HG02852 (cell line): ENCODE data around the gene YIPF3.
A peak's percentile ranks its signal among the peaks of the same experiment; 100 is the strongest.
"Not testable (repeated sequence)": the region's sequence is repeated elsewhere in the genome, so short reads cannot be mapped to it uniquely, and the experiment has no call there.

Experiments
- ATAC-seq: cut with Tn5 transposase; IDR thresholded peaks from one replicate; pipeline ENCODE4 v1.9.1; 2021; ENCODE audit warnings: mild to moderate bottlenecking, moderate library complexity; ENCODE audit not compliant: unreplicated experiment

Gene YIPF3

GRCh38 chr6:43509984-43510826 is 6.5 kb downstream of the YIPF3 start, which contains the start of gene LRRC73:
TSS of gene LRRC73 (minus strand) at chr6:43510346. CDS start at chr6:43509785, 561 bp downstream.
- ATAC-seq = peak; percentile 73

- peak; percentile 17 for ATAC-seq
These were observed 7.4 kb downstream of the YIPF3 start for GRCh38 chr6:43509142-43509983.

- no peak for ATAC-seq
These were observed 8.1 kb downstream of the YIPF3 start for GRCh38 chr6:43508481-43509141.

GRCh38 chr6:43506667-43507471 is 9.9 kb downstream of the YIPF3 start:
- no peak for ATAC-seq

GRCh38 chr6:43506171-43506570 is 10.6 kb downstream of the YIPF3 start:
- no peak for ATAC-seq

GRCh38 chr6:43505718-43506117 is 11.0 kb downstream of the YIPF3 start:
- ATAC-seq = no peak

- no peak for ATAC-seq
These were observed 11.8 kb downstream of the YIPF3 start for GRCh38 chr6:43504756-43505593.

GRCh38 chr6:43503443-43503842 is 13.3 kb downstream of the YIPF3 start:
- ATAC-seq = no peak

GRCh38 chr6:43502666-43503065 is 14.1 kb downstream of the YIPF3 start:
- ATAC-seq = no peak

- ATAC-seq = no peak
These were observed 15.8 kb downstream of the YIPF3 start for GRCh38 chr6:43500921-43501320.

- no peak for ATAC-seq
These were observed 17.5 kb downstream of the YIPF3 start for GRCh38 chr6:43499028-43499815.

GRCh38 chr6:43498291-43498690 is 18.4 kb downstream of the YIPF3 start:
- ATAC-seq = not testable (repeated sequence)

- no peak for ATAC-seq
These were observed 19.0 kb downstream of the YIPF3 start for GRCh38 chr6:43497689-43498088.

GRCh38 chr6:43497129-43497396 is 19.7 kb downstream of the YIPF3 start:
- ATAC-seq = no peak

- no peak for ATAC-seq
These were observed 20.2 kb downstream of the YIPF3 start for GRCh38 chr6:43496370-43497128.

GRCh38 chr6:43495409-43495941 is 21.3 kb downstream of the YIPF3 start:
- no peak for ATAC-seq

- ATAC-seq = no peak
These were observed 22.0 kb downstream of the YIPF3 start for GRCh38 chr6:43494766-43495165.

- no peak for ATAC-seq
These were observed 22.4 kb downstream of the YIPF3 start for GRCh38 chr6:43494321-43494720.
